DOHH2 (cell line): ENCODE data around the gene TNNT2.

Experiments
- H3F3A ChIP-seq: fragments of 200-600 bp; sonication (generic), shearing (Covaris generic); 2 replicates; pipeline ENCODE4 v1.6.0; 2016; ENCODE audit warnings: antibody characterized with exemption, mild to moderate bottlenecking; ENCODE audit not compliant: control insufficient read depth, insufficient read depth
- H3K27ac ChIP-seq: fragments of 200-600 bp; sonication (generic); 2 replicates; pipeline ENCODE4 v1.5.1; 2014; ENCODE audit warnings: low read depth, mild to moderate bottlenecking, low read length, moderate library complexity
- H3K27me3 ChIP-seq: fragments of 200-600 bp; sonication (generic); 2 replicates; pipeline ENCODE4 v1.6.1; 2014; ENCODE audit warnings: mild to moderate bottlenecking, low read length, mixed read lengths; ENCODE audit not compliant: control insufficient read depth
- H3K36me3 ChIP-seq: fragments of 200-600 bp; sonication (generic); 2 replicates; pipeline ENCODE4 v1.6.1; 2014; ENCODE audit warnings: mild to moderate bottlenecking, low read length, moderate library complexity, mixed read lengths; ENCODE audit not compliant: control insufficient read depth
- H3K4me1 ChIP-seq: fragments of 200-600 bp; sonication (generic); 2 replicates; pipeline ENCODE4 v1.6.1; 2014; ENCODE audit warnings: mild to moderate bottlenecking, low read length, mixed read lengths; ENCODE audit not compliant: control insufficient read depth
- H3K4me2 ChIP-seq: fragments of 200-600 bp; sonication (generic); 2 replicates; pipeline ENCODE4 v1.6.0; 2014; ENCODE audit warnings: mild to moderate bottlenecking, low read length, moderate library complexity
- H3K4me3 ChIP-seq: fragments of 200-600 bp; sonication (generic); 2 replicates; pipeline ENCODE4 v1.5.1; 2014; ENCODE audit warnings: mild to moderate bottlenecking, low read length, mixed read lengths
- H3K79me2 ChIP-seq: fragments of 200-600 bp; sonication (generic); 2 replicates; pipeline ENCODE4 v1.6.1; 2014; ENCODE audit warnings: mild to moderate bottlenecking, low read length, mixed read lengths; ENCODE audit not compliant: control insufficient read depth
- H3K9me2 ChIP-seq: fragments of 200-600 bp; sonication (generic); replicated peaks from 2 replicates; pipeline ENCODE4 v1.6.1; 2014; ENCODE audit warnings: mild to moderate bottlenecking, low read length, mixed read lengths; ENCODE audit not compliant: control insufficient read depth
- H3K9me3 ChIP-seq: fragments of 200-600 bp; sonication (generic); 2 replicates; pipeline ENCODE4 v1.6.1; 2014; ENCODE audit warnings: antibody characterized with exemption, low read length, mixed read lengths; ENCODE audit not compliant: control insufficient read depth, insufficient read depth
- H4K20me1 ChIP-seq: fragments of 200-600 bp; sonication (generic); 2 replicates; pipeline ENCODE4 v1.6.0; 2014; ENCODE audit warnings: low read depth, mild to moderate bottlenecking, antibody characterized with exemption, low read length, moderate library complexity; ENCODE audit not compliant: control insufficient read depth, insufficient read depth
- EZH2phosphoT487 ChIP-seq: fragments of 200-600 bp; sonication (generic); IDR thresholded peaks from 2 replicates; pipeline ENCODE4 v1.6.1; 2017; ENCODE audit warnings: borderline replicate concordance, mild to moderate bottlenecking, antibody characterized with exemption, low read length, moderate library complexity, mixed read lengths
- TF ChIP-seq, protein P1 (sequence below): fragments of 200-600 bp; sonication (generic); IDR thresholded peaks from one replicate; pipeline ENCODE4 v1.5.1; 2014; ENCODE audit warnings: antibody characterized with exemption, mild to moderate bottlenecking, low read depth, low read length; ENCODE audit not compliant: poor library complexity, severe bottlenecking

Gene TNNT2

DNA sequence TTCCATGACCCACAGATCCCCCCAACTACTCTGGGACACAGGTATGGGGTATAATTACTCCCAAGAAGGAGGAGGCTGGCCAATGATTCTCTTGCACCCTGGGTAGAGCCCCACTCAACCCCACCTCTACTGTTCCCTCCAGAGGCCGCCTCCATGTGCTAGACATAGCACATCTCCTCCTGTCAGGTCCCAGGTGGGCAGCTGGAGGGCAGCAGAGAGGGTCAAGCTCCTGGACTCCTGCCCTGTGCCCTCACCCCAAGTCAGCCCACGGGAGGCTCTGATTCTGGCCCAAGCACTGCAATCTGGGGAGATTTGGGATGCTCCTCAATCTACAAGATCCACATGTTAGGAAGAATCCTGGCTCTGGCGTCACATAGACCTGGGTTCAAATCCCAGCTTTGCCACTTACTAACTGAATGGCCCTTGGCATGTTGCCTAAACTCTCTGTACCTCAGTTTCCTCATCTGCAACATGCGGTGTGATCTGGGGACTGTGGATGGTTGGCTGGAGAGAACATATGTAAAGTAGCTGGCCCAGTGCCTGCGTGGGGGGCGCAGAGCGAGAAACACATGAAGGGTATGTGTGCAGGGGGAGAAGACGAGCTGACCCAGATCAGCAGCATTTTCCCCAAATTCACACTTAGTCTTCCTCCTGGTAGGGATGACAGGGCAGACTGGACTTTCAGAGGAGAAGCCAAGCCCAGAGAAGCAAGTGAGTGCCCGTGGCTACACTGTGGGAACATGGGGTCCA is 23.2 kb downstream of the TNNT2 start:
- H3K27me3 ChIP-seq = 0 out of 2 replicates have a peak, but pooled peaks cover 6% of the 10 kb centered on the region
- no peaks in the 10 kb centered on the region for H3F3A ChIP-seq
- no peaks in the 10 kb centered on the region for H3K36me3 ChIP-seq
- no peaks in the 10 kb centered on the region for H3K79me2 ChIP-seq
- no peak overlapping the region for H3K4me2 ChIP-seq
- no peaks in the 10 kb centered on the region for H3K9me2 ChIP-seq
- TF ChIP-seq EZH2phosphoT487 = no peak
- TF ChIP-seq, protein P1, sequence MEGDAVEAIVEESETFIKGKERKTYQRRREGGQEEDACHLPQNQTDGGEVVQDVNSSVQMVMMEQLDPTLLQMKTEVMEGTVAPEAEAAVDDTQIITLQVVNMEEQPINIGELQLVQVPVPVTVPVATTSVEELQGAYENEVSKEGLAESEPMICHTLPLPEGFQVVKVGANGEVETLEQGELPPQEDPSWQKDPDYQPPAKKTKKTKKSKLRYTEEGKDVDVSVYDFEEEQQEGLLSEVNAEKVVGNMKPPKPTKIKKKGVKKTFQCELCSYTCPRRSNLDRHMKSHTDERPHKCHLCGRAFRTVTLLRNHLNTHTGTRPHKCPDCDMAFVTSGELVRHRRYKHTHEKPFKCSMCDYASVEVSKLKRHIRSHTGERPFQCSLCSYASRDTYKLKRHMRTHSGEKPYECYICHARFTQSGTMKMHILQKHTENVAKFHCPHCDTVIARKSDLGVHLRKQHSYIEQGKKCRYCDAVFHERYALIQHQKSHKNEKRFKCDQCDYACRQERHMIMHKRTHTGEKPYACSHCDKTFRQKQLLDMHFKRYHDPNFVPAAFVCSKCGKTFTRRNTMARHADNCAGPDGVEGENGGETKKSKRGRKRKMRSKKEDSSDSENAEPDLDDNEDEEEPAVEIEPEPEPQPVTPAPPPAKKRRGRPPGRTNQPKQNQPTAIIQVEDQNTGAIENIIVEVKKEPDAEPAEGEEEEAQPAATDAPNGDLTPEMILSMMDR = no peak
- H3K4me3 ChIP-seq = no peak overlapping the region
- H4K20me1 ChIP-seq = no peaks in the 10 kb centered on the region
- H3K9me3 ChIP-seq = no peaks in the 10 kb centered on the region
- H3K27ac ChIP-seq = no peak overlapping the region
- no peaks in the 10 kb centered on the region for H3K4me1 ChIP-seq

DNA sequence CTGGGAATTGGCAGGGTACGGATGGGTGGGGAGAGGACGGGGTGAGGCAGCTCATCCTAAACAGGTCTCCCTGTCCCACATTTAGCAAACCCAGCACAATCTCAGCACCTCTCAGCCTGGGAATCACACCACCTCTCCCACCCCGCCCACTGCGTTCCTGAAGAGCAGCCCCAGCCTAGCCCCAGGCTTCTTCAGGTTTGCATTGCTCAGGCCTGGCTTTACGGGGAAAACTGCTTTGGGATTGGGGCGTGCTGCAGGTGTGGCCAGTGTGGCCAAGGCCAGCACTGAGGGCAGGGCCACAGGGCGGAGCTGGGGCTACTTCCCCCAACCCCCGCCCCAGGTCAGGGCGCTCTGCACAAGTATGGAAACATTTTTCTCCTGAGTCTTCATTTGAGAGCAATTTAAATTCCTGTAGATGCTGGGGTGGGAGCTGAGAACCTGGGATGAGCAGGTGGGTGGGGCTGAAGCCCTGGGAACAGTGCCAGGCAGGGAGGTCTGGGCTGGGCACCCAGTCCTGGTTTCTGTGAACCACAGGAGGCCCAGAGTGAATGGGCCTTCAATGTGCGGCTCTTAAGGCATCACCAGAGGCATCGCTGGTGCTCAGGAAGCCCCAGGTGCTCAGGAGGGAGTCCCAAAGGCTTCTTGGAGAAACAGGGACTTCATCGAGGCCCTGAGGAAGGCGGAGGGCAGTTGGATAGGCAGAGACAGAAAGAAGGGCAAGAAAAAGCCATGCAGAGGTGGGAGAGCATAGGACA is 24.1 kb downstream of the TNNT2 start:
- Histone ChIP-seq H3K9me2 (no peaks in the 10 kb centered on the region), H3K36me3 (no peaks in the 10 kb centered on the region), H3F3A (no peaks in the 10 kb centered on the region), H3K27ac (no peak overlapping the region), H4K20me1 (no peaks in the 10 kb centered on the region), H3K9me3 (no peaks in the 10 kb centered on the region), H3K27me3 (0 out of 2 replicates have a peak, but pooled peaks cover 6% of the 10 kb centered on the region), H3K4me1 (no peaks in the 10 kb centered on the region), H3K4me2 (no peak overlapping the region), H3K79me2 (no peaks in the 10 kb centered on the region), H3K4me3 (no peak overlapping the region)
- no peak for TF ChIP-seq EZH2phosphoT487
- TF ChIP-seq, protein P1 = no peak

DNA sequence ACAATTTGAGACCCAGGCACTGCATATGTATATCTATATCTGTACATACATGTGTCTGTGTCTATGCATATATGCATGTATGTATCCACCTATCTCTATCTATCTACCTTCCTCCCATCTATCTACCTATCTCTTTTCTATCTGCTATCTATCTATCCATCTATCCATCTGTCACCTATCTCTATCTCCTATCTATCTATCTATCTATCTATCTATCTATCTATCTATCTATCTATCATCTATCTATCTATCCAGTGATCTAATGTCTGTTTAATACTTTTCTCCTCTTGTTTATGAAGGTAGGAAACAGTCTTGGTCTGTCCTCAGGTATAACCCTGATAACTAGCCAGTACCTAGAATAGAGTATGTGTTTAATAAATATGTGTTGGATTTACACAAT is 25.9 kb downstream of the TNNT2 start:
- H3K27me3 ChIP-seq = peaks cover 12% of the 10 kb centered on the region; the same call in 1 of the 2 replicates
- no peak overlapping the region for H3K4me2 ChIP-seq
- no peaks in the 10 kb centered on the region for H3K36me3 ChIP-seq
- TF ChIP-seq EZH2phosphoT487 = no peak
- TF ChIP-seq, protein P1 = no peak
- H4K20me1 ChIP-seq = no peaks in the 10 kb centered on the region
- H3K4me1 ChIP-seq = no peaks in the 10 kb centered on the region
- no peaks in the 10 kb centered on the region for H3K9me3 ChIP-seq
- H3F3A ChIP-seq = no peaks in the 10 kb centered on the region
- no peaks in the 10 kb centered on the region for H3K79me2 ChIP-seq
- no peak overlapping the region for H3K27ac ChIP-seq
- H3K4me3 ChIP-seq = no peak overlapping the region
- H3K9me2 ChIP-seq = no peaks in the 10 kb centered on the region
